Measurements from ENCODE around the gene ARHGAP10. TPM values are rescaled to one million over a fixed set of nuclear protein-coding genes. Genes with fewer than 3 reads are reported as not detected.

Gene ARHGAP10
- total RNA-seq, 1 experiment from 2014 or later: 11.7 TPM

DNA sequence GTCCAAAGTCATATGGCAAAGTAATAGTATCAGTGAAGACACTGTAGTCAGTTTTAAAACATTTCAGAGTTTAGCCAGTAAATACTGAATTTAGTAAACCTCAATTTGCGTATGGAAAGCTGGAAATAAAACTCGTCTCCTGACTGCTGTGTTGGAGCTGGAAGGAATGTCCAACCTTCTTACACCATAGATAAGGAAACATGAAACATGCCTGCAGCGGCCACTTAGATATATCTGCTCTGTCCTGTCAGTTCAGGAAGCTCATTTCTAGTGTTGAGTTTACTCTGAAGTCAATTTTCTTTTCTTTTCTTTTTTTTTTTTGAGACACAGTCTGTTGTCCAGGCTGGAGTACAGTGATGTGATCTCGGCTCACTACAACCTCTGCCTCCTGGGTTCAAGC, 21.2 kb downstream of the ARHGAP10 start:
- H3K9me3 ChIP-seq (ENCODE audit: control insufficient read depth, insufficient read depth, low read depth, low read length): no peaks in the 10 kb centered on the region
- CTCF ChIA-PET: no interaction called here
- POLR2A ChIA-PET: no interaction called here
- no peak overlapping the region for H3K27ac ChIP-seq (ENCODE audit: low read length)
- no peak for TF ChIP-seq TCF7L2 (IDR thresholded peaks at IDR 0.05; ENCODE audit: low read depth, low read length)
- no peak for TF ChIP-seq SIN3A (IDR thresholded peaks at IDR 0.05; ENCODE audit: borderline replicate concordance, insufficient read depth, low read depth, low read length)
- TF ChIP-seq, protein P1, sequence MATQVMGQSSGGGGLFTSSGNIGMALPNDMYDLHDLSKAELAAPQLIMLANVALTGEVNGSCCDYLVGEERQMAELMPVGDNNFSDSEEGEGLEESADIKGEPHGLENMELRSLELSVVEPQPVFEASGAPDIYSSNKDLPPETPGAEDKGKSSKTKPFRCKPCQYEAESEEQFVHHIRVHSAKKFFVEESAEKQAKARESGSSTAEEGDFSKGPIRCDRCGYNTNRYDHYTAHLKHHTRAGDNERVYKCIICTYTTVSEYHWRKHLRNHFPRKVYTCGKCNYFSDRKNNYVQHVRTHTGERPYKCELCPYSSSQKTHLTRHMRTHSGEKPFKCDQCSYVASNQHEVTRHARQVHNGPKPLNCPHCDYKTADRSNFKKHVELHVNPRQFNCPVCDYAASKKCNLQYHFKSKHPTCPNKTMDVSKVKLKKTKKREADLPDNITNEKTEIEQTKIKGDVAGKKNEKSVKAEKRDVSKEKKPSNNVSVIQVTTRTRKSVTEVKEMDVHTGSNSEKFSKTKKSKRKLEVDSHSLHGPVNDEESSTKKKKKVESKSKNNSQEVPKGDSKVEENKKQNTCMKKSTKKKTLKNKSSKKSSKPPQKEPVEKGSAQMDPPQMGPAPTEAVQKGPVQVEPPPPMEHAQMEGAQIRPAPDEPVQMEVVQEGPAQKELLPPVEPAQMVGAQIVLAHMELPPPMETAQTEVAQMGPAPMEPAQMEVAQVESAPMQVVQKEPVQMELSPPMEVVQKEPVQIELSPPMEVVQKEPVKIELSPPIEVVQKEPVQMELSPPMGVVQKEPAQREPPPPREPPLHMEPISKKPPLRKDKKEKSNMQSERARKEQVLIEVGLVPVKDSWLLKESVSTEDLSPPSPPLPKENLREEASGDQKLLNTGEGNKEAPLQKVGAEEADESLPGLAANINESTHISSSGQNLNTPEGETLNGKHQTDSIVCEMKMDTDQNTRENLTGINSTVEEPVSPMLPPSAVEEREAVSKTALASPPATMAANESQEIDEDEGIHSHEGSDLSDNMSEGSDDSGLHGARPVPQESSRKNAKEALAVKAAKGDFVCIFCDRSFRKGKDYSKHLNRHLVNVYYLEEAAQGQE (IDR thresholded peaks at IDR 0.05; ENCODE audit: insufficient read depth in 1 of 2, low read depth in 2 of 2, low read length in 1 of 2): no peak
- TF ChIP-seq POLR2AphosphoS5 (IDR thresholded peaks at IDR 0.05; ENCODE audit: low read depth, low read length): no peak
- TF ChIP-seq, protein P2, sequence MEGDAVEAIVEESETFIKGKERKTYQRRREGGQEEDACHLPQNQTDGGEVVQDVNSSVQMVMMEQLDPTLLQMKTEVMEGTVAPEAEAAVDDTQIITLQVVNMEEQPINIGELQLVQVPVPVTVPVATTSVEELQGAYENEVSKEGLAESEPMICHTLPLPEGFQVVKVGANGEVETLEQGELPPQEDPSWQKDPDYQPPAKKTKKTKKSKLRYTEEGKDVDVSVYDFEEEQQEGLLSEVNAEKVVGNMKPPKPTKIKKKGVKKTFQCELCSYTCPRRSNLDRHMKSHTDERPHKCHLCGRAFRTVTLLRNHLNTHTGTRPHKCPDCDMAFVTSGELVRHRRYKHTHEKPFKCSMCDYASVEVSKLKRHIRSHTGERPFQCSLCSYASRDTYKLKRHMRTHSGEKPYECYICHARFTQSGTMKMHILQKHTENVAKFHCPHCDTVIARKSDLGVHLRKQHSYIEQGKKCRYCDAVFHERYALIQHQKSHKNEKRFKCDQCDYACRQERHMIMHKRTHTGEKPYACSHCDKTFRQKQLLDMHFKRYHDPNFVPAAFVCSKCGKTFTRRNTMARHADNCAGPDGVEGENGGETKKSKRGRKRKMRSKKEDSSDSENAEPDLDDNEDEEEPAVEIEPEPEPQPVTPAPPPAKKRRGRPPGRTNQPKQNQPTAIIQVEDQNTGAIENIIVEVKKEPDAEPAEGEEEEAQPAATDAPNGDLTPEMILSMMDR (IDR thresholded peaks at IDR 0.05): no peak
- peaks cover 7% of the 10 kb centered on the region for H3K4me1 ChIP-seq (ENCODE audit: control insufficient read depth, insufficient read depth, low read length)
- intact Hi-C loops (cut with micrococcal nuclease; ENCODE audit: unreplicated experiment) (no loop called here), in situ Hi-C loops (cut with HindIII; ENCODE audit: low pct_unique_long_range_greater_than_20kb, low sequenced_read_pairs) (no loop called here)
- H3K4me3 ChIP-seq (ENCODE audit: low read depth in 2 of 2, low read length in 2 of 2): no peak overlapping the region
- no TSS peak for BruUV-seq (replicated peaks)
- H3K27me3 ChIP-seq (ENCODE audit: control insufficient read depth, insufficient read depth, low read length): no peaks in the 10 kb centered on the region
- no peak for DNase-seq (ENCODE audit: low read depth, low spot score)
- H3K36me3 ChIP-seq (ENCODE audit: control insufficient read depth, insufficient read depth, low read length): no peaks in the 10 kb centered on the region
- ATAC-seq: no peak

DNA sequence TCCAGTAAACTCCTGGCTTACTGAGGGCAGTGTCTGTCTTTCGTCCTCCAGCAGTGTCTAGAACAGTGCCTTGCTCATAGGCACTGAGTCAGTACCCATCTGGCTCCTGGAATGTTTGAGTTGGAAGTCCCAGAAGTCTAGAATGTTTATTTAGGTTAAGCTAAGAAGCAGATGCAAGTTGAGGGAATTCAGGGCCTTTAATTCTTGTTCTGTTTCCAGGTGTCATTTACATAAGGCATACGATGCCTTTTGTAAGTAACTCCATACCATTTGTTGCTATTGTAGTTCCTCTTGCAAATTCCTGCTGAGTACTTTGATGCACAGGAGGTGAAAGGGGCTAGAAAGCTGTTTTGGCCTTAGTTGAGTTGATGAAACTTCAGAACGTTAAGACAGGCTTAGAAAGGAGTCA, 22.2 kb downstream of the ARHGAP10 start:
- in situ Hi-C loops (cut with HindIII; ENCODE audit: low pct_unique_long_range_greater_than_20kb, low sequenced_read_pairs): no loop called here
- ATAC-seq (peak; percentile 93), DNase-seq (ENCODE audit: low read depth, low spot score) (no peak)
- BruUV-seq (replicated peaks): no TSS peak
- POLR2A ChIA-PET: no interaction called here
- TF ChIP-seq POLR2AphosphoS5 (IDR thresholded peaks at IDR 0.05; ENCODE audit: low read depth, low read length): no peak
- TF ChIP-seq, protein P2 (IDR thresholded peaks at IDR 0.05): no peak
- TF ChIP-seq, protein P1 (IDR thresholded peaks at IDR 0.05; ENCODE audit: insufficient read depth in 1 of 2, low read depth in 2 of 2, low read length in 1 of 2): no peak
- TF ChIP-seq SIN3A (IDR thresholded peaks at IDR 0.05; ENCODE audit: borderline replicate concordance, insufficient read depth, low read depth, low read length): no peak
- TF ChIP-seq TCF7L2 (IDR thresholded peaks at IDR 0.05; ENCODE audit: low read depth, low read length): no peak
- Histone ChIP-seq H3K27ac (ENCODE audit: low read length) (peak overlapping the region; percentile 54), H3K36me3 (ENCODE audit: control insufficient read depth, insufficient read depth, low read length) (no peaks in the 10 kb centered on the region), H3K4me1 (ENCODE audit: control insufficient read depth, insufficient read depth, low read length) (peaks cover 7% of the 10 kb centered on the region), H3K4me3 (ENCODE audit: low read depth in 2 of 2, low read length in 2 of 2) (no peak overlapping the region), H3K9me3 (ENCODE audit: control insufficient read depth, insufficient read depth, low read depth, low read length) (no peaks in the 10 kb centered on the region), H3K27me3 (ENCODE audit: control insufficient read depth, insufficient read depth, low read length) (no peaks in the 10 kb centered on the region)
- intact Hi-C loops (cut with micrococcal nuclease; ENCODE audit: unreplicated experiment): no loop called here
- CTCF ChIA-PET: no interaction called here

Measured in Panc1 (cell line).